Activated CD4-positive, CD25-positive, alpha-beta regulatory T cell treated with anti-CD3 and anti-CD28 coated beads, Interleukin-2, amount 50 U/mL, for 16 hours (primary cell): Measurements from ENCODE around the gene CNGB1.
"Not testable (repeated sequence)": the region's sequence is repeated elsewhere in the genome, so short reads cannot be mapped to it uniquely, and the experiment has no call there.

Experiments used
- DNase-seq: peaks from one replicate; pipeline ENCODE4 v3.0.0-alpha.2; 2020; ENCODE audit warnings: low read depth, low spot score

The CNGB1 gene

DNA sequence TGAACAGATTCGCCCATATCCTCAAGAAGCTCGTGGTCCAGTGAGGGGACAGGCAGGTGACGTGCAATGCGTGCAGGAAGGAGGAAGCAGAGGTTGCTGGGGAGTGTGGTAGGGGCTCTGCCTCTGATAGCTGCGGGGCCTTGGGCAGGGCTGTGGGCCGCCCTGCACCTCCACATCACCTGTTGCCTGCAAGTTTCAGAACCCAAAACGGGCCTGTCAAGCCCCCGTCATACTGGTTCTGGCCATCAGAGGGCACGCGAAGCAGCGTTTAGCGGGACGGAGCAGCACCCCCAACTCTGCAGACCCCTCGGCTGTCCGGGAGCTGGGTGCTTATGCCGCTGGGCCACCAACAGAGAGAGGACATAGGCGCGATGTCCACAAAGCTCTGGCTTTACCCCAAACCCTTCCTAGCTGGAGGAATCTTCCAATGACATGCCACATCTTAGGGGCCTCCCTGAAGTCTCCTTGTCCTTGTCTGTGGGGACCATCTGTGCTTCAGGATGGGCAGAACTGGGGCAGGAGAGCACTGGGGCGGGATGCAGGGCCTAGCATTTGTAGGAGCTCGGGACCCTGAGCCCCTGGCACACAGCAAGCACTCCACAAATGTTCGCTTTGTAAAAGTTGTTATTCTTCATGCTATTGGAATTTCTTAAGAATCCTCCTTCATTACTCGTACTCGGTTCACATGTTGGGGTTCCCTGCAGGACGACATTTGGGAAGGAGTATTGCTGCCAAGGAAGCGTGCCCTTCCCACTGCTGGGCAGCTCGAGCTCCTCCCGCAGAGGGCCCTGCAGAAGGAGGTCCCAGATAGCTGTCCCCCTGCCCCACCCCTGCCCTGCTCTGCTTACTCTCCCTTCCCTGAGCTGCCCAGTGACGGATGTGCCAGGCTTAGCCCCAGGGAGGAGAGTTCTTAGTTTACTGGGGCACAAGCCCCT is 64.3 kb downstream of the CNGB1 start:
- DNase-seq = no peak

DNA sequence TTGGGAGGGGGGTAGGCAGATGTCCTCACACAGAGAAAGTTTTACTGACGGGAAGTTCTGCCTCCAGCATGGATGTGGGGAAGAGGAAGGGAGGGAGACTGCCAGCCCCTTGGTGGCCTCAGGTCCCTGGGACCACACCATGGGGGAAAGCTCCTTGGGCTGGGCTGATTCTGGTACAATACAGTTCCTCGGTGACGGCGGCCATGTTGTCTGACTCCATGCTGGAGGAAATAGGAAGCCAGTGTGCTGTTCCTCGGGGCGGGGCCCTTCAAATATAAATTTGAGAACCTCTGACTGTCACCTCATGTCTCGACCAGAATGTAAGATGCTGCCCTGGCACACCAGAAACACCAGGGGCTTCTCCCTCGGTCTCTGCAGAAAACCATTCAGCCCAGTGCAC is 66.8 kb downstream of the CNGB1 start:
- DNase-seq = no peak

DNA sequence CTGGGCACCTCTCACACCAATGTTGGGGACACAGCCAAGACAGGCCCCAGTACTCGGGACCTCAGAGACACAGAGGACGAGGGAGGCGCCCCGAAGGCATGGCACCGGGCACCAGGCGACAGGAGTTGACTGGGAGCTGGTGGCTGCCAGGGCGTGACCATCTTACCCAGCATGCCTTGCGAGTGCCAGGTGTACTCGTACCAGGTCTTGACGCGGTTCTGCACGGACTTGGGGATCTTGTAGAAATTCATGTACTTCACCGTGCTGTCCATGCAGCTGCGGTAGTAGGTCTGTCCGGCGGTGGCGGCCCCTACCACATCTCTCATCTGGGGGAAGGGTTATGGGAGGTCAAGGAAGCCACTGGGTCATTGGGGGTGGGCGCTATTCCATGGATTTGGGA is 67.3 kb downstream of the CNGB1 start:
- no peak for DNase-seq

DNA sequence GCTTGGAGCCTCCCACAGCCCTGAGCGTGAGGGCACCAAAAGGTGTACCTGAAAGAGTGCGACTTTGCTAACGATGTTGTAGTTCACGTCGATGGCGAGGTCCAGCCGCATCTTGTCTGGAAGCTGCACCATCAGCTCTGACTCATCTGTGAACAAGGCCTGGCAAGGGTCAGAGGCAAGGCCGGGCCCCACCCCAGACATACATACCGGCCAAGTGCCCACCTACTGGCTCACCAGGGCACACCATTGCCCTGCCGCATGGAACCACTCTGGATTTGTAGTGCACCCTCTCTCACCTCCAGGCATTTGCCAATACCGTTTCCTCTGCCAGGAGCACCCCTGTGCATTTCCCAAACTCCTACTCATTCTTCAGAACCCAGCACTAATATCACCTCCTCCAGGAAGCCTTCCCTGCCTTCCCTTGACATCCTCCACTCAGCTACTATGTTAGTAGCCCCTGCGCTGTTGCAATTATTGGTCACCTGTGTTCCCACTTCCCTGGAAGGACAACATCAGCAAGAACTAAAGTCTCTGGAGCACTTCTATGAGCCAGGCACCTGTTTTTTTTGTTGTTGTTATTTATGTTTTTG is 69.4 kb downstream of the CNGB1 start:
- no peak for DNase-seq

DNA sequence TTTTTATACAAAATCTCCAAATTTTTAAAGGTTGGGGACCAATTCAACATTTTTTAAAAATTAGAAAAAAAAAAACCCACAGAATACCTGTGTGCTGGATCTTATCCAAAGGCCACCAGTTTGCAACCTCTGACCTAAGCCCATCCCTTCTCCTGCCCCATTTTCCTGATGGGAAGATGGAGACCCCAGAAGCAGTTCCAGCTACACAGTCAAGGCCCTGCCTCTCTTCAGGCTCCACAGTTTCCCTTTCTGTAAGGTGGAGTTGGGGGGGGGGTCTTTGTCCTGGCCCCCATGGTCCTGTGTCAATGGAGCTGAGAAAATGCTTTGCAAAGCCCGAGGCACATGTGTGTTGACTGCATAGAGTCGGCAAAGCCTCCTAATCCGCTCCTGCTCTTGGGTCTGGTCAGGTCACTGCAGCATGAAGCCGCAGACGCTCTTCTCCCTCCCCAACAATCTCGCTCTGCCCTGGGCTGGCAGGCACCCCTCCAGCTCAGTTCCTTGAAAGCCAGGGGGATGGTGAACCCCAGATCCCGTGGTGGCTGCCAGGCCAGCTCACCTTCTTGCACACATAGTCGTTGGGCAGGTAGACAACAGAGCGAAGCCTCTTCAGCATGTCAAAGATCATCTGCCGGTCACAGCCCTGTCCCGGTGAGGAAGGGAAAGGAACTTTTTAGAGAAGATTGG is 70.0 kb downstream of the CNGB1 start:
- DNase-seq = no peak

DNA sequence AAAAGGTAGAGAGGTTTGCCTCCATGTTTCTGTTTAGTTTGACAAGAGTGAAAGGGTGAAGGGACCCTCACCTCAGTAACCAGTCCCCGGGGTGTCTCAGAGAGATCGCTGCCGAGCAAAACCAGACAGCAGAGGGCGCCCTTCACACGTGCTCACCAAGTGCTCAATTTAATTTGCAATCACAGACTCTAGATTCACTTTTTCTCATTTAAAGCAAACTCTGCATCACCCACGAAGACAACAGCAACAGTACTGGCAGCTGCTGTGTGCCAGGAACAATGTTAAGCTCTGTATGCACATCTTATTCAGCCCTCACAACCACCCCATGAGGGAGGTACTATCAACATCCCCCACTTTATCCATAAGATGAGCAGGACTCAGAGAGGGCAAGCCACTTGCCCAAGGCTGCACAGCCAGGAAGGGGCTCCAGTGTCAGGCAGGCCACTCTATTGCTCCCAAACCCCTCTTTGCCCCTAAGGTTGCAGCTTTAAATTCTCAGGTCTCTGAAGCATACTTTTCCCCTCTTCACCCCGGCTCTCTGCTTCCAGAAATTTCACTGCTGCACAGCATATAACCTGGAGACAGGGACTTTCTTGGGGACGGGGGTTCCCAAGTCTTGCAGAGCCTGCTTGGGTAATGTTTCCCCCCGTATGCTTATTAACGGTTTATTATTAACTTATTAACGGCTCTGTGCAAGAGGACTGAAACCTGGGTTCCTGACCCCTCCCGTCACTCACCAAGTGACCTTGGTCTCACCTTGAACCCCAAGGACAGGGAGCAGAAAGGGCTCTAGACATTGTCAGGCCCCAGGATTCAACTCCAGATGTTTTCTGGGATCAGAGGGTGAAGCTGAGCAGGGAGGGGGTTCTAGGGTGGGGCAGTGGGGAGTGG is 70.9 kb downstream of the CNGB1 start:
- DNase-seq = peak; percentile 48

DNA sequence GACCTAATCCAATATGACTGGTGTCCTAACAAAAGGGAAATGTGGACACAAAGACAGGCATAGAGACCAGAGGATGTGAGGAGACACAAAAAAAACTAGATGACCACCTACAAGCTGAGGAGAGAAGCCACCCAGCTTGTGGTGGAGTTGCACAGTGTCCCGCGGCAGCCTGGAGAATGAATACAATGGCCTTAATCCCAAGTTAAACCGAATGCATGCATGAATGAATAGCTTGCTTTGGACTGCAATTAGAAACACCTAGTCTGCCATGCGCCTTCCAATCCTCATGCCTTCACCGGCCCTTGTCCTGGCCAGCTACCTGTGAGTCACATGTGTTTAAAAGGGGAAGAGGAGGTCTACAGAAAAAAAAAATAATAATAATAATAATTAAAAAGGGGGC is 72.0 kb downstream of the CNGB1 start:
- DNase-seq = no peak

DNA sequence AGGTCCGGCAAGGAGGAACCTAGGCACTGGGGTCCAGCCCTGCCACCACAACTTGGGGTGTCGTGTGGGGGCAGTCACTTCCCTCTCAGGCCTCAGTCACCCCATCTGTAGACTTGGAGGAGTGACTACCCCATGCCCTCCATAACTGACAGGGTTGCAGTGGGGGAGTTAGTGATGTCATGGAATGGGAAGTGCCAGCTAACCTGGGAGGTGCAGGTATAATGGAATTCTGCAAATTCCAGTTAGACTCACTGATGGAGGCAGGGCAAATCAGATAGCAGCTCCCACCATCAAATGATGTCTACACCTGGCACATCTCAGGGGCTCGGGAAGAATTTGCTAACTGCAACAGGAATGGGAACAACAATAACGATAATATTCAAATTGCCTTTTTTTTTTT is 72.9 kb downstream of the CNGB1 start:
- DNase-seq = no peak

DNA sequence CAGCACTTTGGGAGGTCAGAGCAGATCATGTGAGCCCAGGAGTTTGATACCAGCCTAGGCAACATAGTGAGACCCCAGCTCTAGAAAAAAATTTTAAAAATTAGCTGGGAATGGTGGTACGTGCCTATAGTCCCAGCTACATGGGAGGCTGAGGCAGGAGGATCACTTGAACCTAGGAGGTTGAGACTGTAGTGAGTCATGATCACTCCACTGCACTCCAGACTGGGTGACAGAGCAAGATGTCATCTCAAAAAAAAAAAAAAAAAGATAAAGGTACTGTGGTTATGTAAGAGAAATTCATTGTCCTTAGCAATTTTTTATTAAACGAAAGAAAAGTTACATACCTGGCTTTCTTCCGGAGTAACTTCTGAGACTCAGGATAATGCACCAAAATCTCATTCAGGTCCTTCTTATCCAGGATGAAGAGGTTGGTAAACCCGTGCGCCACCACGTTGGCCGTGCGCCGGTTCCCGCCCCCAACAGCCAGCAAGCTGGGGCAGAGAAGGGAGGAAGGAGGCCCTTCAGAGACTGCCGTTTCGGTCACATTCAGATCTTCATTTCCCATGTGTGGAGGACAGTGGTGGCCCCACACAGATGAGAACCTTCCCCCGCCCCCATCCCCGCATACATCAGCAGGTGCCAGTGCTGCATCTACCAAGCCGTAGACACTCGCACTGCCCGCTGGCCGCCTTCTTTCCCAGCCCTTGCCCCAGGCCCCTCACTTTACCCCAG is 73.7 kb downstream of the CNGB1 start:
- no peak for DNase-seq

DNA sequence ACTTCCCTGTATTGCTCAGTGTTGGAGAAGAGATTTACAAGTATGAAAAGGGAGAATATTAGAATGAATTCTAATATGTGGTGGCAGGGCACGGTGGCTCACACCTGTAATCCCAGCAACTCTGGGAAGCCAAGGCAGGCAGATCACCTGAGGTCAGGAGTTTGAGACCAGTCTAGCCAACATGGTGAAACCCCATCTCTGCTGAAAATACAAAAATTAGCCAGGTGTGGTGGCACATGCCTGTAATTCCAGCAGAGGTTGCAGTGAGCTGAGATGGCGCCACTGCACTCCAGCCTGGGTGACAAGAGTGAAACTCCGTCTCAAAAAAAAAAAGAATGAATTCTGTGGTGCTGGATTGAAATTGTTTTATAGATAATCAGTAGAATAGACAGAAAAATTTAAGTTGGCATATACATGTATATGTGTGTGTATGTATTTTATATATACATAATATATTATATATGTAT is 75.8 kb downstream of the CNGB1 start:
- DNase-seq = not testable (repeated sequence)

DNA sequence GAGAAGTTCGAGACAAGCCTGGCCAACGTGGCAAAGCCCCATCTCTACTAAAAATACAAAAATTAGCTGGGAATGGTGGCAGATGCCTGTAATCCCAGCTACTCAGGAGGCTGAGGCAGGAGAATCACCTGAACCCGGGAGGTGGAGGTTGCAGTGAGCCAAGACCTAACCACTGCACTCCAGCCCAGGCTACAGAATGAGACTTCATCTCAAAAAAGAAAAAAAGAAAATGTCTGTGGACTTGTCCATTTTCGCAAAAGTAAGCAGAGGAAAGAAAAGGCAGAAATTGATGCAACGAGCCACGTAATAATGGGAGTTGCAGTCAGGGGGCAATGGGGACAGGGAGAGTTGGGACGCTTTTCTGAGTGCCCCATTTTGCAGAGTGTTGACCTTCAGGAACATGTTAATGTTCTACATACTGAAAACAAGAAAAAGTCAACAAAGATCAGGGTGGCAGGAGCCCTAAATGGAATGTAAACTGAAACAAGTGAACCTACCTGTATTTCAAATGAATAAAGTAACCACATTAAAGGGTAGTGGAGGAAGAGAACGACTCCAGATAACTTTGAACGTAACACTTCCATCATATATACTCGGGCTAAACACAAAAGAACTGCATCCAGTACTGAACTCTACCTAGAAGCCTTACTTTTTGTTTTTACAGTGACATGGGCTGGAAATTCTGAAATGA is 76.4 kb downstream of the CNGB1 start:
- no peak for DNase-seq

DNA sequence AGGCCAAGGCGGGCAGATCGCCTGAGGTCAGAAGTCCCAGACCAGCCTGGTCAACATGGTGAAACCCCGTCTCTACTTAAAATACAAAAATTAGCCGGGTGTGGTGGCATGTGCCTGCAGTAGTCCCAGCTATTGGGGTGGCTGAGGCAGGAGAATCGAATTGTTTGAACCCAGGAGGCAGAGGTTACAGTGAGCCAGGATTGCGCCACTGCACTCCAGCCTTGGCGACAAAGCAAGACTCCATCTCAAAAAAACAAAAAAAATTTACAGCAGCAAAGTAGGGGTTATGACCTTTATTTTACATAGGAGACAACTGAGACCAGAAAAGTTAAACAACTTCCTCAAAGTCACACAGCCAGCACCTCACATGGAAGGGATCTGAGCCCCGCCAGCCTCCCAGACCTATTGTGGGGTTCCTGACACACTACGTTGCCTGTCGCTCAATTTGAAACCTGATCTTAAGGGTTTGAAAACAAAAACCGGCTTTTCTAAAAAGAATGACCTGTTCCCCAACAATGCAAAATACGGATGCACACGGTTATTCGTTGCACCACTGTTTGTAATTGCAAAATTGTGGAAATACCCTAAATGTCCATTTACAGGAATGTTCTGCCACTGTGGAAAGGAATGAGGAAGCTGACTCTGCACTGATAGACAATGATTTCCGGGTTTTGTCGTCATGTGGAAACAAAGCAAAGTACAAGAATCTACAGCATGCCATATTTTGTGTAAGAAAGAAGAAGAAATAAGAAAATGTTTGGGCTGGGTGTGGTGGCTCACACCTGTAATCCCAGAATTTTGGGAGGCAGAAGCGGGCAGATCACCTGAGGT is 77.2 kb downstream of the CNGB1 start:
- no peak for DNase-seq

DNA sequence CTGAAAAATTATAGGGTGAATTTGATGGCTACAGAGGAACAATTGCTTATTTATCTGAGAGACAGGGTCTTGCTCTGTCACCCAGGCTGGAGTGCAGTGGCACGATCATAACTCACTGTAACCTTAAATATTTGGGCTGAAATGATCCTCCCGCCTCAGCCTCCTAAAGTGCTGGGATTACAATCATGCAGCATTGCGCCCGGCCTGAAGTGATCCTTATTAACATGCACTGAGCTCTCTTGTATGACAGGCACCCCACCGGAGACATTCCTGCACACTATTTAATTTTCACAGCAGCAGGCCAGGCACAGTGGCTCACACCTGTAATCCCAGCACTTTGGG is 77.7 kb downstream of the CNGB1 start:
- DNase-seq = no peak

DNA sequence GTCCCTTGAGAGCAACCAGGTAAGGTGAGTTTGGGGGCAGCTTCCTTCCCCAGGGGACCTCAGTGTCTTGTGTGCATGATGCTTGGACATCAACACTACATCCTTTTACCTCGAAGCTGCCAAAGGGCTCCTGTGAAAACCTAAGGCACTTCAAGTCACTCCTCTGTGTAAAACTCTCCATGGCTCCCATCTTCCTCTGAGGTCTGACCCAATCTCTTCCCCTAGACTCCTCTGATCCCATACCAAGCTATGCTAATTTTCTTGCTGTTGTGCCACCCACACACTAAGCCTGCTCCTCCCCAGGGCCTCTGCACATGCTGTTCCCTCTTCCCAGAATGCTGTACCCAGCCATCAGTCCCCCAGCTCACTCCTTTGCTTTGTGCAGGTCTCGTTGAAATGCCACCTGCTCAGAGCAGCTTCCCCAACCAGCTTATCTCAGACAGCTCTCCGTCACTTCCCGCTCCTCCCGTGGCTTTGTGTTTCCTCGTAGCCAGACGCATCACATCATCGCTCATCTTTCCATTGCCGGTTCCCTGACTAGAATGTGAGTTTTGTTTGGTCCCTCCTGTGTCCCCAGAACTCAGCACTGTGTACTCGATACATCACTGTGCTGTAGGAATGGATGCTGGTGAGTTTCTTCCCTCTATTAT is 78.4 kb downstream of the CNGB1 start:
- DNase-seq = no peak

DNA sequence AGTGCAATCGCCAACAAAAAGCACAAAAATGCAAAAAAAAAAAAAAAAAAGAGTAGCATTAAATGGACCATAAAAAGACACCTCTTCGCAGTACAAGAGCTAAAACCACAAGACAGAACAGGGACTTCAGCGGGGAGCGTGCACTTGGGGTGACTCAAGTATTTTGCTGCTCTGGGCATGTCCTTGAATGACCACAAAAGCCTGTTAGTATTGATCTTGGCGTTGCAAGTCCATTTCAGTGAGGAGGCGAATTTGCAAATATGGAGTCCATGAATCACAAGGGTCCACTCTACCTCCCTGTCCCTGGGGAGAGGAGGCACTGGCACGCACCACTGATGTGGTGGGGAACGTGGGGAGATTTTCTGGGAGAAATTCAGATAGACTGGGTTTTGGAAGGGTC is 78.9 kb downstream of the CNGB1 start:
- DNase-seq = no peak

DNA sequence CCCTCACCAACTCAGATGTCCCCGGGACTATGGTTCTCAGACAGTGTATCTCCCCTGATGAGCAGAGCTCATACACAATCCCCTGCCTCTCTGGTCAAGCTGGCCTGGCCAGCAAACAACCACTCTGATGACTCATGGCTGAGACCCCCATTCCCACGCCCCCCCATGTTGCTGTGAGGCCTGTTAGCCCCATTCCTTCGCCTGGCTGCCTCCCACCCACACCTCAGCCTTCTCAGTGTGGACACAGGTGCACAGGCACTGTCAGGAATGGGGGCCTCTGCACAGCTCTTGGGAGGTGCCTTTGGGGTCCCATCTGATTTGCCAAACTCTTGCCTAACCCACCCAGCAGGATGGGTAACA is 80.2 kb downstream of the CNGB1 start:
- DNase-seq = no peak

DNA sequence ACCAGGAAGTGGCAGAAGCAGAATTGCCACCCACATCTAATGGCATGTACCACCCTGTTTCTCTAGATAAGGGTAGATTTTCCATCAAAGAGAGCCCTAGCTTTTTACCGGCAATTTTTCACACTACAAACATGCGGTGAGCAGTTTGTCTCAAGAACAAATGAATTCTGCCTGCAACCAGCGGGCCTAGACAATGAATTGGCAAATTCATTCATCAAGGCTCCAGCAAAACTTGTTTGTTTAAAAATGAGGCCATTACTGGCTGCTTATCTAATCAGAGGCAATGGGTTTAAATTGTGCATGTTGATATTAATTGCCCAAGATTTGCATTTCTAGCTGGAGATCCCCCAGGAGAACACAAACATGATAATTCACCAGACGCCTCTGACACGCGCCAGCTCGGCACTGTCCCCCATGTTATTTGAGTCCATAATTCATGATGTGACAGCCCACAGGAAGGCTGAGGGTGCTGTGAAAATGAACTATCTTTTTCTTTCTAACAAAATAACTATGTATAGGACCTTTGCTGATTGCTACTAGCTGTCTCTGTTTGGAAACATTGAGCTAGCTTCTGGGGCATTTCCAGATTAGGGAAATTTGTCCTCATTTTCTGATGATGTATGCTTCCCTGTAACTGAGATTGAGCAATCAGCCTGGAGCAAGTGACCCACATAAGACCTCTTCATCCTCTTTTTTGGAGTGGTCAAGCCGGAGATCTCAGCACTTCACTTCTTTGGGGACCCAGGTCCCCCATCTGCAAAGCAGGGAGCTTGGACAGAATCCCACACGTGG is 80.8 kb downstream of the CNGB1 start:
- no peak for DNase-seq

DNA sequence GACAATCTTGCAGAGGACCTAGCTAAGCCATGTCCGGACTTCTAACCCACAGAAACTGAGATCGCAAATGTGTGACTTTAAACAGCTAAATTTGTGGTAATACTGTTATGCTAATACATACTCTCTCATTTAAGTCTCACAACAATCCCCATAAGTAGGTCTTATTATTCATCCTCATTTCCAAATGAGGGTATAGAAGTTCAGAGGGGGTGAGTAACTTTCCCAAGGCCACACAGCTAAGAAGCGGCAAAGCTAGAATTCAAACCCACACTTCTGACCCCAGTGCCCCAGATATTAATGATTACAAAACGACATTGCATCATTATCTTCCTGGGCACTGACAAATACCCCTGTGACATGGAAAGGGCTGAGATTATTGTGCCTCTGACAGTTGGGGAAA is 81.4 kb downstream of the CNGB1 start:
- DNase-seq = no peak
